ENCODE data around the gene SIRT7.

The SIRT7 gene

DNA sequence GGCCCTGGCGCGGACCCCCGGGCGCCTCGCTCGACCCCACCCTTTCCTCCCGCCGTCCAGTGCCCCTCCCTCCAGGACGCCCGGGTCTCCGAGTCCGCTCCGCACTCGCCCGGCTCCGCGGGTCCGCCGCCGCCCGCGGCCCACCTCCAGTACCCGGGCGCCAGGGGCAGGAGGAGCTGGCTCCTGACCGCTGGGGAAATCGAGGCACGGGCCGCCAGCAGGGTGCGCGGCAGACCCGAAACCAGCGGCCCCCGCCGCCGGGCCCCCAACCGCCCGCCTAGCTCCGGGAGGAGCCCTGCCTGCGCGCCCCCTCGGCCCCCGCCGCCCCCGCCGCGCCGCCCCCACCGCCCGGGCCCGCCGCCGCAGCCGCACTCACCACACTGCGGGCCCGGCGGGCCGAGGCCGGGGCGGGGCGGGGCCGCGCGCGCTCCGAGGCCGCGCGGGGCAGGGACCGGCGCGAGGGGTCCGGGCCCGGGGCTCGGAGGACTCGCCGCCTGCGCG lies 9.2 kb upstream of the SIRT7 start:
- H3K27ac Mint-ChIP-seq = no peak overlapping the region
- peak overlapping the region; percentile 70 to 84 (median 79) for H3K4me3 Mint-ChIP-seq
- no peaks in the 10 kb centered on the region for H3K9me3 Mint-ChIP-seq
- TF ChIP-seq, protein P1, sequence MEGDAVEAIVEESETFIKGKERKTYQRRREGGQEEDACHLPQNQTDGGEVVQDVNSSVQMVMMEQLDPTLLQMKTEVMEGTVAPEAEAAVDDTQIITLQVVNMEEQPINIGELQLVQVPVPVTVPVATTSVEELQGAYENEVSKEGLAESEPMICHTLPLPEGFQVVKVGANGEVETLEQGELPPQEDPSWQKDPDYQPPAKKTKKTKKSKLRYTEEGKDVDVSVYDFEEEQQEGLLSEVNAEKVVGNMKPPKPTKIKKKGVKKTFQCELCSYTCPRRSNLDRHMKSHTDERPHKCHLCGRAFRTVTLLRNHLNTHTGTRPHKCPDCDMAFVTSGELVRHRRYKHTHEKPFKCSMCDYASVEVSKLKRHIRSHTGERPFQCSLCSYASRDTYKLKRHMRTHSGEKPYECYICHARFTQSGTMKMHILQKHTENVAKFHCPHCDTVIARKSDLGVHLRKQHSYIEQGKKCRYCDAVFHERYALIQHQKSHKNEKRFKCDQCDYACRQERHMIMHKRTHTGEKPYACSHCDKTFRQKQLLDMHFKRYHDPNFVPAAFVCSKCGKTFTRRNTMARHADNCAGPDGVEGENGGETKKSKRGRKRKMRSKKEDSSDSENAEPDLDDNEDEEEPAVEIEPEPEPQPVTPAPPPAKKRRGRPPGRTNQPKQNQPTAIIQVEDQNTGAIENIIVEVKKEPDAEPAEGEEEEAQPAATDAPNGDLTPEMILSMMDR (IDR thresholded peaks at IDR 0.05; ENCODE audit: unreplicated experiment in 3 of 3) = no peak
- H3K4me1 Mint-ChIP-seq = peaks cover 23% of the 10 kb centered on the region
- H3K27me3 Mint-ChIP-seq (ENCODE audit: low read depth) = no peaks in the 10 kb centered on the region
- no peaks in the 10 kb centered on the region for H3K36me3 Mint-ChIP-seq (ENCODE audit: low read depth)

DNA sequence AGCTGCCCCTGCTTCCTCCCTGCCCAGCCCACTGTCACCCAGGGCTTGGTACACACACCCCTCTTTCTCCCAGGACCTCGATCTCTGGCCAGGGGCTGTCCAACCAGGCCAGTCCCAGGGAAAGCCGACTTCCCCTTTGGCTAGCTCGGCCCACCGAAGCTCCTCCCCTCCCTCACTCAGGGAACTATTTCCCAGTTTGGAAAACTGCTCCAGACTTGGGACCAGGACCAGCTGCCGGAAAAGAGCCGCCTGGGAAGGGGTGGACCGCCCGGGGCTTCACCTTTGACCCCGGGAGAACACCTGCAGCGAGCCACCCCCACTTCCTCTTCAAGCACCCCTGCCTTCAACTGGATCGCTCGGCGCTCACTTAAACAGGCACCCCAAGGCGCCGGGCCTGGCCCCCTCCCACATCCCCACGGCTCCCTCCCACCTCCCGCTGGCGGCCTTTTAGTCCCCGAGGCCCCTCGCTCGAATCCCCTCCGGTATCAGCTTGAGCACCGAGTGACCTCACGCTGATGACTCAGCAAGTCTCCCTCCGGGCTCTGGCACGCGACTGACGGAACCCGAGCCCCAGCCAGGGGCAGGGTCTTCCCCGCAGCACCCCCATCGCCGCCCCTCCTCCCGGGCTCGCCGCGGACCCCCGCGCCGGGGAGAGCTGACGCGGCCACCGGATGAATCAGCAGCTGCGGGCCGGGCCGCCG lies 8.6 kb upstream of the SIRT7 start:
- Mint-ChIP-seq H3K27me3 (ENCODE audit: low read depth) (no peaks in the 10 kb centered on the region), H3K4me1 (peaks cover 23% of the 10 kb centered on the region), H3K9me3 (no peaks in the 10 kb centered on the region), H3K36me3 (ENCODE audit: low read depth) (no peaks in the 10 kb centered on the region), H3K27ac (peak overlapping the region; percentile 79 to 95 (median 93)), H3K4me3 (peak overlapping the region; percentile 87 to 89 (median 88))
- TF ChIP-seq, protein P1 (IDR thresholded peaks at IDR 0.05; ENCODE audit: unreplicated experiment in 3 of 3) = no peak

DNA sequence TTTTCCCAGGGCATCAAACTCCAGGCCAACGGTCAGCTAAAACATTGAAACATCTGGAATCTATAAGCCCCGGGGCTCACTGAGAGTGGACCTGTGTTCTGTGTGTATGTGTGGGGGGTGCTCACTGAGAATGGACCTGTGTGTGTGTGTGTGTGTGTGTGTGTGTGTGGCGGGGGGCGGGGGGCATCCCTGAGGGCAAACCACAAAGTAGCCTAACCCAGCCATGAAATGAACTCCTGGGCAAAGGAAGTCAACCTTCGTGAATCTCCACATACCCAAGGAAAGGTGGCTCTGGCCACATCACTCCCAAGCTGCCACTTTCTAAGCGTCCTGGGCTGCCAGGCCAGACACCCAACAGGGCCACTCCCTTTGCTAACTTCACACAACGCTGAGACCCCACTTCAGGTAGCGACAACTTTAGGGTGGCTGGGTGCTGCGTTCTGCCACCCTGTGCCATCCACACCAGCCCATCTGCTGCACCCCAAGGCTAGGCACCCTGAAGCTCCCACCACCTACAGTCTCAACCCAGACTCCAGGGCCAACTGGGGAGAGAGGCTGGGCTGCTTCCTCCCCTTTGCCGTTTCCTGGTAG lies 8.0 kb upstream of the SIRT7 start:
- H3K36me3 Mint-ChIP-seq (ENCODE audit: low read depth) = peaks cover 5% of the 10 kb centered on the region
- peaks cover 24% of the 10 kb centered on the region for H3K4me1 Mint-ChIP-seq
- TF ChIP-seq, protein P1 (IDR thresholded peaks at IDR 0.05; ENCODE audit: unreplicated experiment in 3 of 3) = no peak
- peak overlapping the region; percentile 87 to 89 (median 88) for H3K4me3 Mint-ChIP-seq
- H3K9me3 Mint-ChIP-seq = no peaks in the 10 kb centered on the region
- peak overlapping the region; percentile 79 to 95 (median 93) for H3K27ac Mint-ChIP-seq
- no peaks in the 10 kb centered on the region for H3K27me3 Mint-ChIP-seq (ENCODE audit: low read depth)

DNA sequence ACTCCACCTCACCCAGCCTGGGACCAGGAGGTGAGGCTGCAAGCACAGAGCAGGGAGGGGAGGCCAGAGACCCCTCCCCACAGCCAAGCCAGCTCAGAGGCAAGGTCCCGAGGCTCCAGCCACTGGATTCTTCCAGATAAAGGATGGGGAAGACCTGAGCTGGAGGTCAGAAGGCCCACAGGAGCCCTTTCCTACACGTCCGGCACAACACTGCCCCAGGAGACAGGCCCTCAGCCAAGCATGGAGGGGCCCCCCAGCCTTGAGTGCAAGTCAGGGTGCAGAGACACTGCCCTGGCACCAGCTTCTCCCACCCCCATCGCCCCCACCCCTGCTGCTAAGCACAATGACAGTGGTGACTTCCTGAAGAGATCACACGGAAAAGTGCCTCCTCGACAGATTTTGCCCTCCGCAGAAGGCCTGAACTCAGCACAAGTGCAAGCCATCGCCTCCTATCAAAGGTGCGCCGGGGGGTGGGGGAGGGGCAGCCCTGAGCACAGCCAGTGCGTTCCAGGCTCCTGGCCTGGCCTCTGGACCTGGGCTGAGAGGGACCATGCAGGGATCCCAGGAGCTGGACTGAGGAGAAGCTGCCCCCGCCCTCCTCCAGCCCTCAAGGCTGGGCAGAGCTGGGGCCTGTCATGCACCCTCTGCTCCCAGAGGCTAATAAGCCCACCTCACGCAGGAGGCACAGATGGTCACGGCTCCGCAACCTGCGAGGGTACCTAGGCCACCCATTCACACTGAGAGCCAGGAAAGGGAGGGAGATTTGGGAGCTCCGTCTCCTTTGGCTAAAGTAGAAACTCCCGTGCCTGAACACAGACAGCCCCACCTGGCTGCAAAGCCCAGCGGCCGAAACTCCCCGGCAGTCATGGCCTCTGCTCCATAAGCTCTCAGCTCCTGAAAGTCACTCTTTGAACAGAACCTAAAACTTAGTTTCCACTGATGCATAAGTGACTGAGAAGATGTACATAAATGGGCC lies 6.9 kb upstream of the SIRT7 start:
- Mint-ChIP-seq H3K36me3 (ENCODE audit: low read depth) (peaks cover 5% of the 10 kb centered on the region), H3K4me3 (peak overlapping the region; percentile 87 to 89 (median 88)), H3K27me3 (ENCODE audit: low read depth) (no peaks in the 10 kb centered on the region), H3K9me3 (no peaks in the 10 kb centered on the region), H3K27ac (peak overlapping the region; percentile 31 to 76 (median 33)), H3K4me1 (peaks cover 22% of the 10 kb centered on the region)
- TF ChIP-seq, protein P1 (IDR thresholded peaks at IDR 0.05; ENCODE audit: unreplicated experiment in 3 of 3) = no peak

DNA sequence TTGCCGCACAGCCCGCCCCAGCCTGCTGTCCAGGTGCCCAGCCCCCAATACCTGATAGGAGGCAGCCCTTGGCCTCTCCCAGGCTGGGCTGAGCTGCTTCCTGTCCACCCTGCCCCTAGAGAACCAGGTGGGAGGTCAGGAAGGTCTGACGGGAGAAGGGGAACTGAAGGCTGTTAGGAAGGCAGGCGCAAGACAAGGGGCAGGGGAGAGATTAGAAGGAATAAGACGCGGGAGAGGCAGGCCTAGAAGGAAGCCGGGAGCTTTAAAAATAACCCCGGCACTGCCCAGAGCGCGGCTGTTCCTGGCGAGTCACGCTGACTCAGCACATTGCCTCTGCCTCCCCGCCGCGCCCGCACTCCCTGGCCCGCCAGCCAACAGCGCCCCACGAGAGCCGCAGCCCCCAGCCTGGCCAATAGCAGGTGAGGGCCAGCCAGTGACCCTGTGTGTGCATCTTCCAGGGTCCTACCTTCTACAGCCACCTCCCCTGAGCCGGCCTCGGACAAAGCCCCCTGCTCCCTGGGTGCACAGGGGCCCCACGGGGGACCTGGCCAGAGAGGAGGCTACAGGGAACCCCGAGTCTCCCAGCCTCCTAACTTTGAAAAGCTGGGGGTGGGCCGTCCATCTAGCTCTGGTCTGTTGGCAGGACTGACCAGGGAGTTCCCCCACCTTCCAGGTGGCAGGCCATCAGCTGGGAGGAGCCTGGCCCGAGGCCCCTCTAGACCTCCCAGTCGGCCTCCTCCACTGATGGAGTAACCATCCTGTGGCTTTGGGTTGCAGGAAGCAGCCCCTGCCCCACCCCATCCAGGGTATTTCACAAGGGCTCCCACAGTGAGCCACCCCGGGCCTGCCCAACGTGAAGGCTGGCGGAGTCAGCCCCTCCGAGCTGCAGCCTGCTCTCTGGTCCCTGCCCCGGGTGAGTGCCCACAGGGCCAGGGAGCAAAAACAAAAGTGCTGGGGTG lies 5.6 kb upstream of the SIRT7 start:
- no peaks in the 10 kb centered on the region for H3K9me3 Mint-ChIP-seq
- peaks cover 22% of the 10 kb centered on the region for H3K4me1 Mint-ChIP-seq
- H3K27ac Mint-ChIP-seq = peak overlapping the region; percentile 62 to 92 (median 90)
- no peaks in the 10 kb centered on the region for H3K27me3 Mint-ChIP-seq (ENCODE audit: low read depth)
- H3K36me3 Mint-ChIP-seq (ENCODE audit: low read depth) = peaks cover 10% of the 10 kb centered on the region
- H3K4me3 Mint-ChIP-seq = peak overlapping the region; percentile 71 to 88 (median 80)
- TF ChIP-seq, protein P1 (IDR thresholded peaks at IDR 0.05; ENCODE audit: unreplicated experiment in 3 of 3) = no peak

Measured in nephron (organoid).